ENCODE measurements around the gene MAL.

DNA sequence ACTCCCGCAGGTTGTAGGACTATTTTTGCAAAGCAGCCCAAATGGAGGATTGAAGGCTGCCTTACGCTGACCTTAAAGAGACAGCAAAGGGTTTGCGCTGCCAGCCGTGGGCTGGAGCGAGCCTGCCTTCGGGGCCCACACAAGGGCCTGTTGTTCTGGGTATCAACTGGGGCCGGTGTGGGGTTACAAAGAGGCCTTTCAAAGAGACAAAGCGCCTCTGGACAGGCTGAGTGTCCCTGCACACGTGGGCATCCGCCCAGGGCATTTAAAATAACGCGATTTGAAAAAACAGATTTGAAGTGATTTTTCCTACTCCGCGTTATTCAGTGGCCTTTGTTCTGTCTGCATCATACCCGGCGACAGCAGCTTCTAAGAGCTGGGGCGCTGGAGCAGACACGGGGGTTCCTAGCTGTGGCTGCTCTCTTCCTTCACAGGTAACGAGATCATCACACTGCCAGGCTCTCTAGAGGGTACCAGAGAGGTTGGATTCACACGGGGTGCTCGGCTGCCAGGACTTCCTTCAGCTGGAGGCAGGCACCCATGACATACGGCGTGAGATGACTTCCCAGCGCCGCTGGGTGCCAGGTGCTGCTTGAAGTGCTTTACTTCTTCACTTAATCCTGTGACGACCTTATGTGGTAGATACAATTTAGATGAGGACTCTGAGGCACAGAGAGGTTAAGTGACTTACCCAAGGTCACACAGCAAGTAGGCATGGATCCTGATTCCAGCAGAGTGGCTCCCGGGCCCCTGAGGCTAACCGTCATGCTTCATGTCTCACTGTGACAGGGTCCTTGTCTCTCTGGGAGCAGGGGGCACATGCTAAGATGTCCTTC, 32.2 kb downstream of the MAL start:
- TF ChIP-seq, protein P1, sequence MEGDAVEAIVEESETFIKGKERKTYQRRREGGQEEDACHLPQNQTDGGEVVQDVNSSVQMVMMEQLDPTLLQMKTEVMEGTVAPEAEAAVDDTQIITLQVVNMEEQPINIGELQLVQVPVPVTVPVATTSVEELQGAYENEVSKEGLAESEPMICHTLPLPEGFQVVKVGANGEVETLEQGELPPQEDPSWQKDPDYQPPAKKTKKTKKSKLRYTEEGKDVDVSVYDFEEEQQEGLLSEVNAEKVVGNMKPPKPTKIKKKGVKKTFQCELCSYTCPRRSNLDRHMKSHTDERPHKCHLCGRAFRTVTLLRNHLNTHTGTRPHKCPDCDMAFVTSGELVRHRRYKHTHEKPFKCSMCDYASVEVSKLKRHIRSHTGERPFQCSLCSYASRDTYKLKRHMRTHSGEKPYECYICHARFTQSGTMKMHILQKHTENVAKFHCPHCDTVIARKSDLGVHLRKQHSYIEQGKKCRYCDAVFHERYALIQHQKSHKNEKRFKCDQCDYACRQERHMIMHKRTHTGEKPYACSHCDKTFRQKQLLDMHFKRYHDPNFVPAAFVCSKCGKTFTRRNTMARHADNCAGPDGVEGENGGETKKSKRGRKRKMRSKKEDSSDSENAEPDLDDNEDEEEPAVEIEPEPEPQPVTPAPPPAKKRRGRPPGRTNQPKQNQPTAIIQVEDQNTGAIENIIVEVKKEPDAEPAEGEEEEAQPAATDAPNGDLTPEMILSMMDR (conservative IDR thresholded peaks at IDR 0.05; ENCODE audit: low read depth in 2 of 2) = no peak
- TF ChIP-seq EZH2 (IDR thresholded peaks at IDR 0.05; ENCODE audit: low read depth, unreplicated experiment) (no peak), EZH2phosphoT487 (IDR thresholded peaks at IDR 0.05; ENCODE audit: unreplicated experiment) (no peak), CREB1 (CRISPR knock-in tag; IDR thresholded peaks at IDR 0.05; ENCODE audit: low read depth) (no peak)
- TF ChIP-seq, protein P2, sequence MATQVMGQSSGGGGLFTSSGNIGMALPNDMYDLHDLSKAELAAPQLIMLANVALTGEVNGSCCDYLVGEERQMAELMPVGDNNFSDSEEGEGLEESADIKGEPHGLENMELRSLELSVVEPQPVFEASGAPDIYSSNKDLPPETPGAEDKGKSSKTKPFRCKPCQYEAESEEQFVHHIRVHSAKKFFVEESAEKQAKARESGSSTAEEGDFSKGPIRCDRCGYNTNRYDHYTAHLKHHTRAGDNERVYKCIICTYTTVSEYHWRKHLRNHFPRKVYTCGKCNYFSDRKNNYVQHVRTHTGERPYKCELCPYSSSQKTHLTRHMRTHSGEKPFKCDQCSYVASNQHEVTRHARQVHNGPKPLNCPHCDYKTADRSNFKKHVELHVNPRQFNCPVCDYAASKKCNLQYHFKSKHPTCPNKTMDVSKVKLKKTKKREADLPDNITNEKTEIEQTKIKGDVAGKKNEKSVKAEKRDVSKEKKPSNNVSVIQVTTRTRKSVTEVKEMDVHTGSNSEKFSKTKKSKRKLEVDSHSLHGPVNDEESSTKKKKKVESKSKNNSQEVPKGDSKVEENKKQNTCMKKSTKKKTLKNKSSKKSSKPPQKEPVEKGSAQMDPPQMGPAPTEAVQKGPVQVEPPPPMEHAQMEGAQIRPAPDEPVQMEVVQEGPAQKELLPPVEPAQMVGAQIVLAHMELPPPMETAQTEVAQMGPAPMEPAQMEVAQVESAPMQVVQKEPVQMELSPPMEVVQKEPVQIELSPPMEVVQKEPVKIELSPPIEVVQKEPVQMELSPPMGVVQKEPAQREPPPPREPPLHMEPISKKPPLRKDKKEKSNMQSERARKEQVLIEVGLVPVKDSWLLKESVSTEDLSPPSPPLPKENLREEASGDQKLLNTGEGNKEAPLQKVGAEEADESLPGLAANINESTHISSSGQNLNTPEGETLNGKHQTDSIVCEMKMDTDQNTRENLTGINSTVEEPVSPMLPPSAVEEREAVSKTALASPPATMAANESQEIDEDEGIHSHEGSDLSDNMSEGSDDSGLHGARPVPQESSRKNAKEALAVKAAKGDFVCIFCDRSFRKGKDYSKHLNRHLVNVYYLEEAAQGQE (IDR thresholded peaks at IDR 0.05; ENCODE audit: unreplicated experiment) = no peak
- TF ChIP-seq, protein P3, sequence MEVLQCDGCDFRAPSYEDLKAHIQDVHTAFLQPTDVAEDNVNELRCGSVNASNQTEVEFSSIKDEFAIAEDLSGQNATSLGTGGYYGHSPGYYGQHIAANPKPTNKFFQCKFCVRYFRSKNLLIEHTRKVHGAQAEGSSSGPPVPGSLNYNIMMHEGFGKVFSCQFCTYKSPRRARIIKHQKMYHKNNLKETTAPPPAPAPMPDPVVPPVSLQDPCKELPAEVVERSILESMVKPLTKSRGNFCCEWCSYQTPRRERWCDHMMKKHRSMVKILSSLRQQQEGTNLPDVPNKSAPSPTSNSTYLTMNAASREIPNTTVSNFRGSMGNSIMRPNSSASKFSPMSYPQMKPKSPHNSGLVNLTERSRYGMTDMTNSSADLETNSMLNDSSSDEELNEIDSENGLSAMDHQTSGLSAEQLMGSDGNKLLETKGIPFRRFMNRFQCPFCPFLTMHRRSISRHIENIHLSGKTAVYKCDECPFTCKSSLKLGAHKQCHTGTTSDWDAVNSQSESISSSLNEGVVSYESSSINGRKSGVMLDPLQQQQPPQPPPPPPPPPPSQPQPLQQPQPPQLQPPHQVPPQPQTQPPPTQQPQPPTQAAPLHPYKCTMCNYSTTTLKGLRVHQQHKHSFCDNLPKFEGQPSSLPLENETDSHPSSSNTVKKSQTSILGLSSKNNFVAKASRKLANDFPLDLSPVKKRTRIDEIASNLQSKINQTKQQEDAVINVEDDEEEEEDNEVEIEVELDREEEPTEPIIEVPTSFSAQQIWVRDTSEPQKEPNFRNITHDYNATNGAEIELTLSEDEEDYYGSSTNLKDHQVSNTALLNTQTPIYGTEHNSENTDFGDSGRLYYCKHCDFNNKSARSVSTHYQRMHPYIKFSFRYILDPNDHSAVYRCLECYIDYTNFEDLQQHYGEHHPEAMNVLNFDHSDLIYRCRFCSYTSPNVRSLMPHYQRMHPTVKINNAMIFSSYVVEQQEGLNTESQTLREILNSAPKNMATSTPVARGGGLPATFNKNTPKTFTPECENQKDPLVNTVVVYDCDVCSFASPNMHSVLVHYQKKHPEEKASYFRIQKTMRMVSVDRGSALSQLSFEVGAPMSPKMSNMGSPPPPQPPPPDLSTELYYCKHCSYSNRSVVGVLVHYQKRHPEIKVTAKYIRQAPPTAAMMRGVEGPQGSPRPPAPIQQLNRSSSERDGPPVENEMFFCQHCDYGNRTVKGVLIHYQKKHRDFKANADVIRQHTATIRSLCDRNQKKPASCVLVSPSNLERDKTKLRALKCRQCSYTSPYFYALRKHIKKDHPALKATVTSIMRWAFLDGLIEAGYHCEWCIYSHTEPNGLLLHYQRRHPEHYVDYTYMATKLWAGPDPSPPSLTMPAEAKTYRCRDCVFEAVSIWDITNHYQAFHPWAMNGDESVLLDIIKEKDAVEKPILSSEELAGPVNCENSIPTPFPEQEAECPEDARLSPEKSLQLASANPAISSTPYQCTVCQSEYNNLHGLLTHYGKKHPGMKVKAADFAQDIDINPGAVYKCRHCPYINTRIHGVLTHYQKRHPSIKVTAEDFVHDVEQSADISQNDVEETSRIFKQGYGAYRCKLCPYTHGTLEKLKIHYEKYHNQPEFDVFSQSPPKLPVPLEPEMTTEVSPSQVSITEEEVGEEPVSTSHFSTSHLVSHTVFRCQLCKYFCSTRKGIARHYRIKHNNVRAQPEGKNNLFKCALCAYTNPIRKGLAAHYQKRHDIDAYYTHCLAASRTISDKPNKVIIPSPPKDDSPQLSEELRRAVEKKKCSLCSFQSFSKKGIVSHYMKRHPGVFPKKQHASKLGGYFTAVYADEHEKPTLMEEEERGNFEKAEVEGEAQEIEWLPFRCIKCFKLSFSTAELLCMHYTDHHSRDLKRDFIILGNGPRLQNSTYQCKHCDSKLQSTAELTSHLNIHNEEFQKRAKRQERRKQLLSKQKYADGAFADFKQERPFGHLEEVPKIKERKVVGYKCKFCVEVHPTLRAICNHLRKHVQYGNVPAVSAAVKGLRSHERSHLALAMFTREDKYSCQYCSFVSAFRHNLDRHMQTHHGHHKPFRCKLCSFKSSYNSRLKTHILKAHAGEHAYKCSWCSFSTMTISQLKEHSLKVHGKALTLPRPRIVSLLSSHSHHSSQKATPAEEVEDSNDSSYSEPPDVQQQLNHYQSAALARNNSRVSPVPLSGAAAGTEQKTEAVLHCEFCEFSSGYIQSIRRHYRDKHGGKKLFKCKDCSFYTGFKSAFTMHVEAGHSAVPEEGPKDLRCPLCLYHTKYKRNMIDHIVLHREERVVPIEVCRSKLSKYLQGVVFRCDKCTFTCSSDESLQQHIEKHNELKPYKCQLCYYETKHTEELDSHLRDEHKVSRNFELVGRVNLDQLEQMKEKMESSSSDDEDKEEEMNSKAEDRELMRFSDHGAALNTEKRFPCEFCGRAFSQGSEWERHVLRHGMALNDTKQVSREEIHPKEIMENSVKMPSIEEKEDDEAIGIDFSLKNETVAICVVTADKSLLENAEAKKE (CRISPR knock-in tag; IDR thresholded peaks at IDR 0.05) = no peak
